HL-60 (cell line): ENCODE results near the gene DIDO1.

Source experiments
- DNase-seq, 2 experiments: peaks; one replicate each; pipeline ENCODE4 v3.0.0-alpha.2; 2010 to 2020; ENCODE audit warnings: low read depth in 1 of 2, low spot score in 1 of 2
- H3K27ac ChIP-seq: fragments of 250-450 bp; sonication (Bioruptor Pico); replicated peaks from 2 replicates; pipeline ENCODE4 v1.5.1; 2020; ENCODE audit warnings: mild to moderate bottlenecking, moderate library complexity
- H3K27me3 ChIP-seq: fragments of 250-450 bp; sonication (Bioruptor Pico); 2 replicates; pipeline ENCODE4 v1.5.1; 2021; ENCODE audit warnings: mild to moderate bottlenecking, moderate library complexity; ENCODE audit not compliant: insufficient read depth, poor library complexity, severe bottlenecking
- H3K4me3 ChIP-seq: replicated peaks from 2 replicates; pipeline ENCODE4 v1.5.1; 2011; ENCODE audit warnings: mild to moderate bottlenecking, control low read depth, low read length; ENCODE audit not compliant: insufficient read depth
- CTCF ChIP-seq: IDR thresholded peaks from one replicate; pipeline ENCODE4 v1.5.1; 2011; ENCODE audit warnings: low read length, control low read depth, inconsistent platforms; ENCODE audit not compliant: insufficient read depth
- GABPA ChIP-seq: IDR thresholded peaks from 2 replicates; pipeline ENCODE4 v1.6.1; 2012; ENCODE audit warnings: low read depth
- POLR2AphosphoS5 ChIP-seq: IDR thresholded peaks from 2 replicates; pipeline ENCODE4 v1.6.1; 2012; ENCODE audit warnings: low read depth
- REST ChIP-seq: IDR thresholded peaks from 2 replicates; pipeline ENCODE4 v1.6.1; 2012; ENCODE audit warnings: low read depth; ENCODE audit not compliant: insufficient replicate concordance
- SPI1 ChIP-seq: IDR thresholded peaks from 2 replicates; pipeline ENCODE4 v1.6.1; 2012; ENCODE audit warnings: low read depth, mild to moderate bottlenecking, borderline replicate concordance

DIDO1 gene

GRCh38 chr20:62859721-62860120, 66.6 kb downstream of the DIDO1 start:
- no peak for DNase-seq
- H3K27me3 ChIP-seq, result no peaks in the 10 kb centered on the region
- TF ChIP-seq REST, result no peak
- no peak for TF ChIP-seq POLR2AphosphoS5
- TF ChIP-seq GABPA, result no peak
- no peak for TF ChIP-seq SPI1
- TF ChIP-seq CTCF, result no peak
- no peak overlapping the region for H3K27ac ChIP-seq
- H3K4me3 ChIP-seq, result no peak overlapping the region

- H3K4me3 ChIP-seq, result no peak overlapping the region
- no peak overlapping the region for H3K27ac ChIP-seq
- TF ChIP-seq GABPA (no peak), SPI1 (no peak), POLR2AphosphoS5 (no peak), REST (no peak)
- no peaks in the 10 kb centered on the region for H3K27me3 ChIP-seq
- DNase-seq, result no peak
These were observed 68.1 kb downstream of the DIDO1 start for GRCh38 chr20:62858058-62858830.

- Histone ChIP-seq H3K4me3 (no peak overlapping the region), H3K27me3 (no peaks in the 10 kb centered on the region), H3K27ac (no peak overlapping the region)
- TF ChIP-seq CTCF (no peak), GABPA (no peak), POLR2AphosphoS5 (no peak; the same call in 1 of the 2 replicates), SPI1 (no peak), REST (no peak)
- DNase-seq, result no peak
These were observed 69.2 kb downstream of the DIDO1 start for GRCh38 chr20:62856931-62857619.
